SJSA1 (cell line): ENCODE results near the gene AMD1. TPM values are rescaled to one million over a fixed set of nuclear protein-coding genes. Genes with fewer than 3 reads are reported as not detected.
"Not testable (repeated sequence)": the region's sequence is repeated elsewhere in the genome, so short reads cannot be mapped to it uniquely, and the experiment has no call there.

ENCODE experiments used
- DNase-seq, 2 experiments: peaks; one replicate each; pipeline ENCODE4 v3.0.0-alpha.2; 2015 to 2020; ENCODE audit warnings: low spot score in 2 of 2, low read depth in 1 of 2
- H3K27ac ChIP-seq: fragments of 250-450 bp; sonication (Bioruptor Pico); 2 replicates; pipeline ENCODE4 v1.5.1; 2020; ENCODE audit warnings: mild to moderate bottlenecking, moderate library complexity
- H3K27me3 ChIP-seq: fragments of 250-450 bp; sonication (Bioruptor Pico); replicated peaks from 2 replicates; pipeline ENCODE4 v1.5.1; 2020; ENCODE audit warnings: mild to moderate bottlenecking, moderate library complexity
- H3K36me3 ChIP-seq: fragments of 250-450 bp; sonication (Bioruptor Pico); 2 replicates; pipeline ENCODE4 v1.5.1; 2020; ENCODE audit warnings: mild to moderate bottlenecking
- H3K4me1 ChIP-seq: fragments of 250-450 bp; sonication (Bioruptor Pico); replicated peaks from 2 replicates; pipeline ENCODE4 v1.6.1; 2021; ENCODE audit warnings: mild to moderate bottlenecking
- H3K4me3 ChIP-seq: fragments of 250-450 bp; sonication (Bioruptor Pico); 2 replicates; pipeline ENCODE4 v1.5.1; 2020; ENCODE audit warnings: mild to moderate bottlenecking
- H3K9me3 ChIP-seq: fragments of 250-450 bp; sonication (Bioruptor Pico); replicated peaks from 2 replicates; pipeline ENCODE4 v1.5.1; 2020; ENCODE audit warnings: mild to moderate bottlenecking
- total RNA-seq: library from RNA; depleted of rRNA; stranded (reverse); fragments of >200 nt; shearing (Covaris generic); gene quantifications from 2 replicates; pipeline ENCODE4 v1.2.3, GENCODE V29; 2014

AMD1 gene
- total RNA-seq, 1 experiment from 2014 or later, result 100 TPM

- H3K4me1 ChIP-seq, result peaks cover 22% of the 10 kb centered on the region
- DNase-seq, result no peak
- peaks cover 27% of the 10 kb centered on the region for H3K36me3 ChIP-seq
- H3K4me3 ChIP-seq, result no peak overlapping the region
- H3K27me3 ChIP-seq, result no peaks in the 10 kb centered on the region
- no peaks in the 10 kb centered on the region for H3K9me3 ChIP-seq
- H3K27ac ChIP-seq, result no peak overlapping the region
These were observed 9.7 kb downstream of the AMD1 start for GRCh38 chr6:110884321-110884720.

GRCh38 chr6:110885526-110885925 is 10.9 kb downstream of the AMD1 start:
- 0 out of 2 replicates have a peak overlapping the region, but pooled peaks have one; percentile 15 for H3K27ac ChIP-seq

GRCh38 chr6:110886555-110887167 is 12.1 kb downstream of the AMD1 start:
- Histone ChIP-seq H3K27me3 (no peaks in the 10 kb centered on the region), H3K9me3 (no peaks in the 10 kb centered on the region), H3K27ac (no peak overlapping the region), H3K36me3 (peaks cover 44% of the 10 kb centered on the region), H3K4me1 (peaks cover 17% of the 10 kb centered on the region), H3K4me3 (no peak overlapping the region)
- no peak for DNase-seq

More at GRCh38 chr6:110885526-110885925, 10.9 kb downstream of the AMD1 start:
- H3K4me3 ChIP-seq, result no peak overlapping the region
- peaks cover 32% of the 10 kb centered on the region for H3K36me3 ChIP-seq
- no peaks in the 10 kb centered on the region for H3K9me3 ChIP-seq
- peaks cover 20% of the 10 kb centered on the region for H3K4me1 ChIP-seq
- H3K27me3 ChIP-seq, result no peaks in the 10 kb centered on the region
- DNase-seq, result no peak

- H3K36me3 ChIP-seq, result peaks cover 73% of the 10 kb centered on the region
These were observed 15.7 kb downstream of the AMD1 start for GRCh38 chr6:110890288-110890687.

GRCh38 chr6:110895907-110896608 is 21.5 kb downstream of the AMD1 start:
- Histone ChIP-seq H3K4me1 (peaks cover 8% of the 10 kb centered on the region), H3K27me3 (no peaks in the 10 kb centered on the region), H3K36me3 (peaks cover 75% of the 10 kb centered on the region), H3K4me3 (no peak overlapping the region), H3K9me3 (no peaks in the 10 kb centered on the region), H3K27ac (no peak overlapping the region)
- DNase-seq, result no peak

More at GRCh38 chr6:110890288-110890687, 15.7 kb downstream of the AMD1 start:
- Histone ChIP-seq H3K4me3 (no peak overlapping the region), H3K27ac (no peak overlapping the region), H3K9me3 (no peaks in the 10 kb centered on the region), H3K27me3 (no peaks in the 10 kb centered on the region), H3K4me1 (peaks cover 2% of the 10 kb centered on the region)
- DNase-seq, result no peak

- no peaks in the 10 kb centered on the region for H3K9me3 ChIP-seq
These were observed 22.8 kb downstream of the AMD1 start for GRCh38 chr6:110897433-110897832.

GRCh38 chr6:110898111-110898510 is 23.5 kb downstream of the AMD1 start:
- no peak overlapping the region for H3K4me3 ChIP-seq
- DNase-seq, result no peak
- H3K4me1 ChIP-seq, result peaks cover 8% of the 10 kb centered on the region
- H3K27me3 ChIP-seq, result no peaks in the 10 kb centered on the region
- H3K9me3 ChIP-seq, result no peaks in the 10 kb centered on the region
- no peak overlapping the region for H3K27ac ChIP-seq
- H3K36me3 ChIP-seq, result peaks cover 54% of the 10 kb centered on the region

More at GRCh38 chr6:110897433-110897832, 22.8 kb downstream of the AMD1 start:
- Histone ChIP-seq H3K4me1 (peaks cover 8% of the 10 kb centered on the region), H3K4me3 (no peak overlapping the region), H3K27ac (no peak overlapping the region), H3K36me3 (peaks cover 61% of the 10 kb centered on the region), H3K27me3 (no peaks in the 10 kb centered on the region)
- peak in 1 of 2 experiments; percentile 53 for DNase-seq

GRCh38 chr6:110900028-110900598 is 25.5 kb downstream of the AMD1 start:
- no peak for DNase-seq
- Histone ChIP-seq H3K4me3 (no peak overlapping the region), H3K9me3 (peaks cover 9% of the 10 kb centered on the region; the same call in 1 of the 2 replicates), H3K36me3 (peaks cover 36% of the 10 kb centered on the region), H3K27ac (no peak overlapping the region), H3K4me1 (peaks cover 8% of the 10 kb centered on the region), H3K27me3 (no peaks in the 10 kb centered on the region)

- not testable (repeated sequence) for H3K9me3 ChIP-seq
These were observed 27.0 kb downstream of the AMD1 start for GRCh38 chr6:110901601-110902000.

GRCh38 chr6:110902091-110902490 is 27.5 kb downstream of the AMD1 start:
- Histone ChIP-seq H3K4me1 (peaks cover 8% of the 10 kb centered on the region), H3K36me3 (peaks cover 16% of the 10 kb centered on the region), H3K27me3 (no peaks in the 10 kb centered on the region), H3K27ac (no peak overlapping the region), H3K9me3 (peaks cover 9% of the 10 kb centered on the region; the same call in 1 of the 2 replicates), H3K4me3 (no peak overlapping the region)
- DNase-seq, result no peak

More at GRCh38 chr6:110901601-110902000, 27.0 kb downstream of the AMD1 start:
- H3K4me3 ChIP-seq, H3K27ac ChIP-seq, H3K27me3 ChIP-seq, DNase-seq, H3K4me1 ChIP-seq: not testable (repeated sequence)
- H3K36me3 ChIP-seq, result peaks cover 21% of the 10 kb centered on the region

GRCh38 chr6:110906273-110906672 is 31.7 kb downstream of the AMD1 start:
- not testable (repeated sequence) for H3K36me3 ChIP-seq, DNase-seq, H3K9me3 ChIP-seq, H3K27ac ChIP-seq, H3K4me3 ChIP-seq, H3K4me1 ChIP-seq, H3K27me3 ChIP-seq

- 0 out of 2 replicates have a peak, but pooled peaks cover 3% of the 10 kb centered on the region for H3K4me1 ChIP-seq
- H3K4me3 ChIP-seq, result no peak overlapping the region
- no peaks in the 10 kb centered on the region for H3K27me3 ChIP-seq
- H3K36me3 ChIP-seq, result no peaks in the 10 kb centered on the region
- no peaks in the 10 kb centered on the region for H3K9me3 ChIP-seq
- H3K27ac ChIP-seq, result no peak overlapping the region
- no peak for DNase-seq
These were observed 56.2 kb downstream of the AMD1 start for GRCh38 chr6:110930781-110931180.

- Histone ChIP-seq H3K27me3 (no peaks in the 10 kb centered on the region), H3K36me3 (no peaks in the 10 kb centered on the region), H3K9me3 (no peaks in the 10 kb centered on the region), H3K4me3 (no peak overlapping the region), H3K4me1 (0 out of 2 replicates have a peak, but pooled peaks cover 3% of the 10 kb centered on the region), H3K27ac (no peak overlapping the region)
- no peak for DNase-seq
These were observed 59.3 kb downstream of the AMD1 start for GRCh38 chr6:110933912-110934311.

GRCh38 chr6:110934381-110934898 is 59.9 kb downstream of the AMD1 start:
- Histone ChIP-seq H3K9me3 (no peaks in the 10 kb centered on the region), H3K36me3 (no peaks in the 10 kb centered on the region), H3K4me1 (0 out of 2 replicates have a peak, but pooled peaks cover 3% of the 10 kb centered on the region), H3K4me3 (no peak overlapping the region), H3K27me3 (no peaks in the 10 kb centered on the region), H3K27ac (no peak overlapping the region)
- no peak for DNase-seq
